GM19372 (cell line): ENCODE data around the gene IRF7.

Experiments
- ATAC-seq: cut with Tn5 transposase; IDR thresholded peaks from one replicate; pipeline ENCODE4 v1.9.1; 2021; ENCODE audit warnings: mild to moderate bottlenecking, low read depth, moderate library complexity; ENCODE audit not compliant: unreplicated experiment

Gene IRF7

GRCh38 chr11:568306-569157 lies 47.2 kb downstream of the IRF7 start:
- peak; percentile 88 for ATAC-seq

GRCh38 chr11:567629-568292 lies 48.0 kb downstream of the IRF7 start:
- no peak for ATAC-seq

GRCh38 chr11:567011-567628 lies 48.6 kb downstream of the IRF7 start:
- no peak for ATAC-seq

- ATAC-seq = no peak
Measured at GRCh38 chr11:565921-566509, 49.7 kb downstream of the IRF7 start.

- ATAC-seq = no peak
Measured at GRCh38 chr11:563812-564578, 51.8 kb downstream of the IRF7 start.

GRCh38 chr11:563066-563811 lies 52.5 kb downstream of the IRF7 start:
- no peak for ATAC-seq
